ENCODE results near the gene PRSS27.

Gene PRSS27

DNA sequence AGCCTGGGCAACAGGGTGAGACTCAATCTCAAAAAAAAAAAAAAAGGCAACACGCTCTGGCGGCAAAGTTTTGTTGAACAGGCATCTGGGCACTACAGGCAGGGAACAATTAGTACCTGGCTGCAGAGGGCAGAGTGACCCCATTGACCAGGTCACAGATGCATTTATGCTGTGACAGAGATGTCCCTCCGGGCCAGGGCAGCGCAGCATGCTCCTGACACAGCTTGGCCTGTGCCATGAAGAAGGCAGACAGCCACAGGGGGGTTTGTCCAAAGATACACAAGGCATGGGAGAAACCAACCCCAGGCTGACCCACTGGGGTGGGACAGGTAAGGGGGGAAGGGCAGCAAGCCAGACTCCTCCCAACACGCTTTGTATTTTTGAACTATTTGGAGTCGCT is 24.7 kb upstream of the PRSS27 start:
- TF ChIP-seq, protein P1, sequence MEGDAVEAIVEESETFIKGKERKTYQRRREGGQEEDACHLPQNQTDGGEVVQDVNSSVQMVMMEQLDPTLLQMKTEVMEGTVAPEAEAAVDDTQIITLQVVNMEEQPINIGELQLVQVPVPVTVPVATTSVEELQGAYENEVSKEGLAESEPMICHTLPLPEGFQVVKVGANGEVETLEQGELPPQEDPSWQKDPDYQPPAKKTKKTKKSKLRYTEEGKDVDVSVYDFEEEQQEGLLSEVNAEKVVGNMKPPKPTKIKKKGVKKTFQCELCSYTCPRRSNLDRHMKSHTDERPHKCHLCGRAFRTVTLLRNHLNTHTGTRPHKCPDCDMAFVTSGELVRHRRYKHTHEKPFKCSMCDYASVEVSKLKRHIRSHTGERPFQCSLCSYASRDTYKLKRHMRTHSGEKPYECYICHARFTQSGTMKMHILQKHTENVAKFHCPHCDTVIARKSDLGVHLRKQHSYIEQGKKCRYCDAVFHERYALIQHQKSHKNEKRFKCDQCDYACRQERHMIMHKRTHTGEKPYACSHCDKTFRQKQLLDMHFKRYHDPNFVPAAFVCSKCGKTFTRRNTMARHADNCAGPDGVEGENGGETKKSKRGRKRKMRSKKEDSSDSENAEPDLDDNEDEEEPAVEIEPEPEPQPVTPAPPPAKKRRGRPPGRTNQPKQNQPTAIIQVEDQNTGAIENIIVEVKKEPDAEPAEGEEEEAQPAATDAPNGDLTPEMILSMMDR (IDR thresholded peaks at IDR 0.05), result no peak
- Mint-ChIP-seq H3K27me3 (ENCODE audit: low read depth, poor library complexity) (peaks cover 6% of the 10 kb centered on the region), H3K27ac (no peak overlapping the region), H3K36me3 (ENCODE audit: low read depth) (peaks cover 8% of the 10 kb centered on the region), H3K9me3 (no peaks in the 10 kb centered on the region), H3K4me1 (peaks cover 39% of the 10 kb centered on the region), H3K4me3 (no peak overlapping the region)
- DNase-seq, result no peak

DNA sequence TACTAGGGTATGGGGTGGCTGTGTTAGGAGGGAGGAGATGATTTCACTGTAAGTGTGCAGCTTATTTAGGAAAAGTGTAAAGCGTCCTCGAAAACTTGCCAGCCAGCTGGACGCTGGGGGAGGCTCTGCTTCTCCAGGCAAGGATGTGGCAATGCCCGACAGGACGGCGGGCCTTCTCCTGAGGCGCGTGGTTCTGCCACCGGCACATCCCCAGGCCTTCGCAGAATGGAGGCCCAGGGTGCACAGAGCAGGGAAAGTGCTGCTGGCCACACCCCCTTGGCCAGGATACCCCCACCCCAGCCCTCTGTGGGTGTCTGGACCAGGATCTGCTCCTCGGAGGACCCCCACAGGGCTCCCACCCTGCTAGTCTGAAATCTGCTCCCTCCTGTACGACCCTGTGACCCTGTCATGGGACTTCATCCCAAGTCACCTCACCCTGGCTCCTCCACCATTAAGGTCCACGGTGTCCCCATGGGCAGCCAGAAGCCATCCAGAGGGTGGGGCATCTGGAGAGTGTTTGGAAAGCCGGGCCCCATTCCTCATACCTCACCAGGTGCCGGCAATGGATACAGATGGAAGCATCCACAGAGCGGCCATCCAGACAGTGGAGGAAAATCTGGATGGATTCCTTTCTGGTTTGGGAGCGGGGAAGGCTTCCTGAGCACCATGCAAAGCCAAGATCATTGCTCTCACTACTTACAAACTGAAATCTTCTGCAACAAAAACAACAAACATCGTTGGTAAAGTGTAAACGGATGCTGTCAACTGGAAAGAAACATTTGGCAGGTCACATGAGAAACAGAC is 23.2 kb upstream of the PRSS27 start:
- H3K36me3 Mint-ChIP-seq (ENCODE audit: low read depth), result no peaks in the 10 kb centered on the region
- TF ChIP-seq, protein P1 (IDR thresholded peaks at IDR 0.05), result no peak
- H3K9me3 Mint-ChIP-seq, result no peaks in the 10 kb centered on the region
- no peak for DNase-seq
- H3K4me3 Mint-ChIP-seq, result no peak overlapping the region
- no peak overlapping the region for H3K27ac Mint-ChIP-seq
- peaks cover 6% of the 10 kb centered on the region for H3K27me3 Mint-ChIP-seq (ENCODE audit: low read depth, poor library complexity)
- peaks cover 42% of the 10 kb centered on the region for H3K4me1 Mint-ChIP-seq

DNA sequence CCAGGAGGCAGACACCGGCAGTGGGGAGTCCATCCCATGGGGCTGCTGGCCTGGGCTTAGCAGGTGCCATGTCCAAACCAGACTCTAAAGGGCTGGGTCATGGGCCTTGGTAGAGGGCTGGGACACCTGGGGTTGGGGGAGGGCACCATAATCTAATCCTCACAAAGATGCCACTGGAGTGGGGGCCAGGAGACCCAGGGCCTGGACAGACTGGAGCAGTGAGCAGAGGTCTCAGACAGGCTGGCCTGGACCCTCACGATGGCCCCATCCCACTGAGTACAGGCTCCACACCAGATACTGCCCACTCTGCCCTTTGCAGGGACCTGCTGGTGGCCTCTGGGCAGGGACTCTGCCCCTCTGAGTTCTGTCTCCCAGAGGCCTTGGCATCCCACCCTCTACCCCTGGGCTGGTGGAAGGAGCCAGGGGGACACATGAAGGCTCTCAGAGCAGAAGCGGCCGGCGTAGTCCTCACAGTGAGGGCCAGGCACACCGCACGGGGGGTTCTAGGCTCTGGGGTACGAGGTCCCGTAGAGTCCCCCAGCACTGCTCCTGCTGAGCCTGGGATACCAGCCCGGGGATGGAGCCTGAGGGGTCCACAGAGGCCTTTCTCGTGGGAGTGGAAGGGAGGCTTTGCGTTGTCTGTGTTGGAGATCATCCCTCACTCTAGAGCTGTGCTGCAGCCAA is 22.4 kb upstream of the PRSS27 start:
- Mint-ChIP-seq H3K27ac (no peak overlapping the region), H3K27me3 (ENCODE audit: low read depth, poor library complexity) (peaks cover 6% of the 10 kb centered on the region), H3K4me1 (peaks cover 44% of the 10 kb centered on the region), H3K36me3 (ENCODE audit: low read depth) (no peaks in the 10 kb centered on the region), H3K9me3 (no peaks in the 10 kb centered on the region), H3K4me3 (no peak overlapping the region)
- TF ChIP-seq, protein P1 (IDR thresholded peaks at IDR 0.05), result no peak
- no peak for DNase-seq

DNA sequence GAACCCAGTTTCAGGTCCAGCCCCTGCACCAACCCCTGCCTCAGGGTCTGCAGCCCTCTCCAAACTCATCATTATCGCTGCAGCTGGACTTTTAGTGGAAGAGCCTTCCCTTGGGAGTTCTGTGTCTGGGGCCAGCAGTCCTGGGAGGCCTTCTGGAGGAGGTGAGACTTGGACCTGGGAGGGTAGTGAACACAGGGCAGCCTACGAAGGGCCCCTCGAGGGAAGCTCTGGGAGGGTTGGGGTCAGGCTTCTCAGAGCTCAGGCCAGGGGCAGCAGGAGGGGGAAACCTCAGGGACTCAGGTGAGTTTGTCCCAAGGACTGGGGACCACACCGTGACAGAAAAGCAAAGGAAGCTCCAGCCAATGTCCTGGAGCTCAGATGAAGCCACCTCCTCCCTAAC is 21.1 kb upstream of the PRSS27 start:
- H3K9me3 Mint-ChIP-seq, result no peaks in the 10 kb centered on the region
- no peaks in the 10 kb centered on the region for H3K36me3 Mint-ChIP-seq (ENCODE audit: low read depth)
- no peak overlapping the region for H3K27ac Mint-ChIP-seq
- no peak overlapping the region for H3K4me3 Mint-ChIP-seq
- TF ChIP-seq, protein P1 (IDR thresholded peaks at IDR 0.05), result no peak
- no peak for DNase-seq
- H3K27me3 Mint-ChIP-seq (ENCODE audit: low read depth, poor library complexity), result peaks cover 6% of the 10 kb centered on the region
- H3K4me1 Mint-ChIP-seq, result peaks cover 57% of the 10 kb centered on the region

DNA sequence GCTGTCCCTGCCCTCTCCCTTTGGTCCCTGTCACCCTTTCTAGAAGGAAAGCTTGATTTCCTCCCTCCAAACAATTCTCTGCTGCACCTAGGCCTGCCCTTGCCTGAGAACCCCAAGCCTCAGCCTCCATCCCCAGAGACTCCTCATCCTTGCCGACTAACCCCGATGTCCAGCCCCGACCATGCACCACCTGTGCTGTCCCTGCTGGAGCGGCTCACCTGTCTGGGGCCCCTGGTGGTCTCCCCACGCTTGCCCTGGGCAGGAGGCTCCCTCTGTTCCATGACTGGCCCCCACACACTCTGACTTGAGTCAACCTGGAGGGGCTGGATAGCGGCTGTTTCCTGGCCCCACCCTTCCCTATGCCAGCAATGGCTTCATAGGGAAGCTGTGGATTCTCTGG is 20.5 kb upstream of the PRSS27 start:
- DNase-seq, result no peak
- Mint-ChIP-seq H3K27me3 (ENCODE audit: low read depth, poor library complexity) (peaks cover 5% of the 10 kb centered on the region), H3K4me3 (no peak overlapping the region), H3K36me3 (ENCODE audit: low read depth) (no peaks in the 10 kb centered on the region), H3K9me3 (no peaks in the 10 kb centered on the region), H3K4me1 (peaks cover 54% of the 10 kb centered on the region), H3K27ac (peak overlapping the region; percentile 82)
- TF ChIP-seq, protein P1 (IDR thresholded peaks at IDR 0.05), result no peak
